GM12878 (cell line): ENCODE results near the gene ZSWIM7. TPM values are rescaled to one million over a fixed set of nuclear protein-coding genes. Genes with fewer than 3 reads are reported as not detected.

Source experiments
- ATAC-seq: fragments of 200-7000 bp; cut with Tn5 transposase; 3 replicates; pipeline ENCODE4 v1.9.1; 2020; ENCODE audit warnings: mild to moderate bottlenecking, moderate library complexity
- BruUV-seq: library from RNA; stranded (reverse); fragments of 400-500 nt; replicated peaks from 2 replicates; lab custom pipeline; 2021; lab: Mats Ljungman, UMichigan
- CTCF ChIA-PET: fragments of 300-600 bp; sonication (Branson Sonifier 250); formaldehyde crosslinking; extraction: SDS; loops from one replicate; lab custom pipeline; 2021; ENCODE audit warnings: inconsistent platforms; lab: Yijun Ruan, JAX
- POLR2A ChIA-PET: fragments of 350-600 bp; formaldehyde crosslinking; extraction: SDS; loops from one replicate; lab custom pipeline; 2021; ENCODE audit warnings: inconsistent platforms; lab: Charles Lee
- RAD21 ChIA-PET: fragments of 300-600 bp; sonication (Branson Sonifier 250); formaldehyde crosslinking; loops from one replicate; lab custom pipeline; 2023; ENCODE audit warnings: antibody characterized with exemption; ENCODE audit not compliant: unreplicated experiment; lab: Charles Lee
- SMC1A ChIA-PET: fragments of 300-600 bp; sonication (Branson Sonifier 250); formaldehyde crosslinking; loops from one replicate; lab custom pipeline; 2023; ENCODE audit not compliant: unreplicated experiment, uncharacterized antibody; lab: Charles Lee
- DNase-seq: peaks from one replicate; pipeline ENCODE4 v3.0.0-alpha.2; 2011; ENCODE audit warnings: low read depth, low spot score
- FAIRE-seq: peaks from 3 replicates; lab custom pipeline; 2011; peaks lifted over from hg19 to GRCh38; lab: Jason Lieb, UNC
- H2AFZ ChIP-seq: 2 replicates; pipeline ENCODE4 v1.6.0; 2011; ENCODE audit warnings: low read depth, low read length, control low read depth; ENCODE audit not compliant: control insufficient read depth
- H3K27ac ChIP-seq: 2 replicates; pipeline ENCODE4 v1.5.1; 2011; ENCODE audit warnings: control low read depth; ENCODE audit not compliant: control insufficient read depth, insufficient read depth
- H3K27me3 ChIP-seq, 2 experiments: replicated peaks in 1 of 2; 2 replicates each; pipeline versions ENCODE4 v1.6.0 to v1.6.1; 2011; ENCODE audit warnings: low read length in 1 of 2; ENCODE audit not compliant: control insufficient read depth in 2 of 2, insufficient read depth in 2 of 2
- H3K36me3 ChIP-seq, 2 experiments: 2 replicates each; pipeline ENCODE4 v1.5.1; 2011; ENCODE audit warnings: low read length in 1 of 2; ENCODE audit not compliant: control insufficient read depth in 2 of 2, insufficient read depth in 2 of 2
- H3K4me1 ChIP-seq: 2 replicates; pipeline ENCODE4 v1.6.1; 2011; ENCODE audit warnings: mild to moderate bottlenecking, low read length, moderate library complexity, mixed read lengths; ENCODE audit not compliant: control insufficient read depth, insufficient read depth
- H3K4me2 ChIP-seq: 2 replicates; pipeline ENCODE4 v1.6.0; 2011; ENCODE audit warnings: control low read depth; ENCODE audit not compliant: control insufficient read depth, insufficient read depth
- H3K4me3 ChIP-seq: fragments of 200-600 bp; sonication (generic); 2 replicates; pipeline ENCODE4 v1.5.1; 2016
- H3K79me2 ChIP-seq: 2 replicates; pipeline ENCODE4 v1.6.0; 2011; ENCODE audit warnings: low read length; ENCODE audit not compliant: control insufficient read depth, insufficient read depth
- H3K9ac ChIP-seq: 2 replicates; pipeline ENCODE4 v1.8.0; 2011; ENCODE audit warnings: low read length, control low read depth, mixed read lengths; ENCODE audit not compliant: control insufficient read depth, insufficient read depth
- H3K9me3 ChIP-seq: replicated peaks from 3 replicates; pipeline ENCODE4 v1.5.1; 2011; ENCODE audit warnings: mild to moderate bottlenecking, low read length; ENCODE audit not compliant: control insufficient read depth, insufficient read depth
- H4K20me1 ChIP-seq: 2 replicates; pipeline ENCODE4 v1.6.0; 2011; ENCODE audit not compliant: control insufficient read depth, insufficient read depth
- HDGF ChIP-seq: fragments of 450-650 bp; IDR thresholded peaks from 2 replicates; pipeline ENCODE4 v1.6.1; 2016; ENCODE audit warnings: antibody characterized with exemption
- MLLT1 ChIP-seq: fragments of 450-650 bp; IDR thresholded peaks from 2 replicates; pipeline ENCODE4 v1.6.1; 2016; ENCODE audit warnings: mild to moderate bottlenecking
- PBX3 ChIP-seq: IDR thresholded peaks from 2 replicates; pipeline ENCODE4 v1.6.1; 2011; ENCODE audit warnings: mild to moderate bottlenecking, low read depth, low read length, moderate library complexity; ENCODE audit not compliant: insufficient replicate concordance
- POLR2AphosphoS5 ChIP-seq: IDR thresholded peaks from 2 replicates; pipeline ENCODE4 v1.6.1; 2011; ENCODE audit warnings: mild to moderate bottlenecking, low read length, inconsistent platforms
- POU2F2 ChIP-seq: IDR thresholded peaks from 3 replicates; pipeline ENCODE4 v1.6.1; 2011; ENCODE audit warnings: low read depth, mild to moderate bottlenecking, low read length, borderline replicate concordance
- SIN3A ChIP-seq: IDR thresholded peaks from 2 replicates; pipeline ENCODE4 v1.6.1; 2012; ENCODE audit warnings: low read depth, low read length, improper control_type of control experiment
- YBX1 ChIP-seq: fragments of 450-650 bp; IDR thresholded peaks from 2 replicates; pipeline ENCODE4 v1.6.1; 2016; ENCODE audit warnings: antibody characterized with exemption
- ZNF24 ChIP-seq: fragments of 450-650 bp; IDR thresholded peaks from 2 replicates; pipeline ENCODE4 v1.6.1; 2017; ENCODE audit warnings: antibody characterized with exemption, mild to moderate bottlenecking
- ZNF274 ChIP-seq: IDR thresholded peaks from one replicate; pipeline ENCODE4 v1.8.0; 2011; ENCODE audit not compliant: insufficient read length, insufficient read depth
- ZNF592 ChIP-seq: fragments of 450-650 bp; IDR thresholded peaks from 2 replicates; pipeline ENCODE4 v1.6.1; 2017; ENCODE audit warnings: mild to moderate bottlenecking, moderate library complexity
- ZZZ3 ChIP-seq: IDR thresholded peaks from 2 replicates; pipeline ENCODE4 v1.6.1; 2011; ENCODE audit warnings: low read depth; ENCODE audit not compliant: control insufficient read depth, insufficient read length
- WGBS: methylation state at CpG from one replicate; pipeline ENCODE4 v1.1.6; 2016; ENCODE audit warnings: low lambda C conversion rate; ENCODE audit not compliant: insufficient replicate concordance, insufficient coverage; ENCODE audit errors: missing lambda C conversion rate; 5-methylcytosine and 5-hydroxymethylcytosine counted together
- in situ Hi-C: fragments of 300-500 bp; cut with MboI; formaldehyde crosslinking; loops from 9 replicates; pipeline ENCODE4 v1.14.3; 2018; ENCODE audit warnings: mixed read lengths
- intact Hi-C: fragments of 100-400 bp; cut with micrococcal nuclease; formaldehyde crosslinking; loops from one replicate; pipeline ENCODE4 v1.14.2; 2022; ENCODE audit not compliant: unreplicated experiment
- polyA plus RNA-seq, 11 experiments: library from polyadenylated mRNA; depleted of rRNA in 4 of 11; unstranded in 6 of 11; stranded (reverse) in 5 of 11; fragments of >200 nt; fragmentation: Nextera tagmentation in 4 of 11; fragmentation: Illumina TruSeq in 1 of 11; extraction: Ambion mirVana in 4 of 11; extraction: Trizol in 1 of 11; gene quantifications; 1 replicate in 1 of 11; 2 replicates in 10 of 11; pipeline versions ENCODE4 v1.2.1 to v1.2.3, GENCODE V29; 2011 to 2016; ENCODE audit warnings: inconsistent platforms in 2 of 11, missing spikeins in 2 of 11, low read depth in 1 of 11
- total RNA-seq, 4 experiments: library from RNA; depleted of rRNA in 3 of 4; stranded (reverse); fragments of >200 nt in 3 of 4; fragmentation: Illumina TruSeq in 1 of 4; extraction: Trizol in 1 of 4; gene quantifications; 2 replicates each; pipeline versions ENCODE4 v1.2.1 to v1.2.3, GENCODE V29; 2013 to 2021
- TF ChIP-seq, protein P1 (sequence below): fragments of 150-350 bp; IDR thresholded peaks from 2 replicates; pipeline ENCODE4 v1.6.1; 2014; ENCODE audit warnings: mild to moderate bottlenecking, low read depth, low read length

Gene ZSWIM7
- total and polyA plus RNA-seq, 10 of the 15 experiments (the other 5 are each of a cell fraction or from before 2014, with no cell fraction given): 7.0 to 26.6 (median 9.9) TPM

- TF ChIP-seq MLLT1: no peak
- no peak for TF ChIP-seq ZNF24
- no peak for TF ChIP-seq ZNF274
- no peak for TF ChIP-seq ZZZ3
- TF ChIP-seq, protein P1, sequence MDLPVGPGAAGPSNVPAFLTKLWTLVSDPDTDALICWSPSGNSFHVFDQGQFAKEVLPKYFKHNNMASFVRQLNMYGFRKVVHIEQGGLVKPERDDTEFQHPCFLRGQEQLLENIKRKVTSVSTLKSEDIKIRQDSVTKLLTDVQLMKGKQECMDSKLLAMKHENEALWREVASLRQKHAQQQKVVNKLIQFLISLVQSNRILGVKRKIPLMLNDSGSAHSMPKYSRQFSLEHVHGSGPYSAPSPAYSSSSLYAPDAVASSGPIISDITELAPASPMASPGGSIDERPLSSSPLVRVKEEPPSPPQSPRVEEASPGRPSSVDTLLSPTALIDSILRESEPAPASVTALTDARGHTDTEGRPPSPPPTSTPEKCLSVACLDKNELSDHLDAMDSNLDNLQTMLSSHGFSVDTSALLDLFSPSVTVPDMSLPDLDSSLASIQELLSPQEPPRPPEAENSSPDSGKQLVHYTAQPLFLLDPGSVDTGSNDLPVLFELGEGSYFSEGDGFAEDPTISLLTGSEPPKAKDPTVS: no peak
- TF ChIP-seq POLR2AphosphoS5: no peak
Observed at GRCh38 chr17:16037636-16038035, 38.1 kb upstream of the ZSWIM7 start (continued).

DNA sequence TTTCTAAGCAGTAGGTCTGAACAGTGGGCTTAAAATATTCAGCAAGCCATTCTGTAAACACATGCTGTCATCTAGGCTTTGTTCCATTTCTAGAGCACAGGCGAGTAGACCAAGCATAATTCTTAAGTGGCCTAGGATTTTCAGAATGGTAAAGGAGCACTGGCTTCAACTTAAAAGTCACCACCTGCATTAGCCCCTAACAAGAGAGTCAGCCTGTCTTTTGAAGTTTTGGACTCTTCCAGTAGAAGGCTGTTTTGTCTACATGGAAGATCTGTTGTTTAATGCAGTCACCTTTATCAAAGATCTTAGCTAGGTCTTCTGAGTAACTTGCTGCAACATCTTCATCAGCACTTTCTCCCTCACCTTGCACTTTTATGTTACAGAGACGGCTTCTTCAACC, 36.8 kb upstream of the ZSWIM7 start:
- Histone ChIP-seq H4K20me1 (no peaks in the 10 kb centered on the region), H3K4me3 (no peak overlapping the region), H3K4me1 (no peaks in the 10 kb centered on the region), H3K9ac (no peak overlapping the region), H3K79me2 (no peaks in the 10 kb centered on the region), H3K9me3 (no peaks in the 10 kb centered on the region; the same call in 2 of the 3 replicates), H2AFZ (no peak overlapping the region), H3K27ac (no peak overlapping the region), H3K27me3 (no peaks in the 10 kb centered on the region), H3K36me3 (peaks cover 7 to 54% of the 10 kb centered on the region in 2 experiments)
- SMC1A ChIA-PET: no interaction called here
- in situ Hi-C loops: no loop called here
- DNase-seq: no peak
- 97% methylated on average over 2 of the region's 2 CpGs for WGBS
- CTCF ChIA-PET: interaction anchor here (0.6 kb wide), 1 partner anchor 94 kb away, joined by 3 read pairs; no protein-coding TSS in a partner anchor
- intact Hi-C loops: no loop called here
- FAIRE-seq: no peak
- BruUV-seq: no TSS peak
- RAD21 ChIA-PET: no interaction called here
- POLR2A ChIA-PET: no interaction called here
- TF ChIP-seq ZNF592 (no peak), PBX3 (no peak), HDGF (no peak), SIN3A (no peak), POU2F2 (no peak), YBX1 (no peak)
- TF ChIP-seq, all 136 proteins: peak for 0
- no peak overlapping the region for H3K4me2 ChIP-seq
- ATAC-seq: no peak
